Esophagus squamous epithelium (tissue), 5 donors: ENCODE results near the gene BAIAP2L2. TPM values are rescaled to one million over a fixed set of nuclear protein-coding genes. Genes with fewer than 3 reads are reported as not detected.
"Not testable (repeated sequence)": the region's sequence is repeated elsewhere in the genome, so short reads cannot be mapped to it uniquely, and the experiment has no call there.

Experiments used
- DNase-seq: peaks from one replicate; lab custom pipeline; 2025; lab: John Stamatoyannopoulos, UW
- H3K27ac ChIP-seq, 4 donors: fragments of 200-600 bp; sonication (generic); one replicate each; pipeline ENCODE4 v1.5.1; 2016 to 2019; ENCODE audit warnings: mild to moderate bottlenecking in 1 of 4
- H3K27me3 ChIP-seq, 4 donors: fragments of 200-600 bp; sonication (generic); 1 replicate in 3 of 4; 2 replicates in 1 of 4; pipeline versions ENCODE4 v1.5.1 to v1.6.0; 2017 to 2021; ENCODE audit warnings: antibody characterized with exemption in 1 of 4
- H3K36me3 ChIP-seq, 3 donors: fragments of 200-600 bp; sonication (generic); one replicate each; pipeline ENCODE4 v1.5.1; 2016 to 2019
- H3K4me1 ChIP-seq, 3 donors: fragments of 200-600 bp; sonication (generic); one replicate each; pipeline ENCODE4 v1.5.1; 2017 to 2019
- H3K4me3 ChIP-seq, 4 donors: fragments of 200-600 bp; sonication (generic); 1 replicate in 3 of 4; 2 replicates in 1 of 4; pipeline ENCODE4 v1.5.1; 2016 to 2019; ENCODE audit warnings: mild to moderate bottlenecking in 2 of 4, moderate library complexity in 1 of 4
- H3K9me3 ChIP-seq, 3 donors: fragments of 200-600 bp; sonication (generic); one replicate each; pipeline ENCODE4 v1.5.1; 2016 to 2019
- CTCF ChIP-seq, 6 experiments: fragments of 450-650 bp in 4 of 6; fragments of 200-600 bp in 2 of 6; sonication (generic) in 2 of 6; IDR thresholded peaks; one replicate each; pipeline ENCODE4 v1.5.1; 2016 to 2019; ENCODE audit warnings: antibody characterized with exemption in 6 of 6, mild to moderate bottlenecking in 4 of 6, moderate library complexity in 4 of 6
- POLR2A ChIP-seq, 4 donors: fragments of 450-650 bp; IDR thresholded peaks; one replicate each; pipeline ENCODE4 v1.6.1; 2017; ENCODE audit warnings: antibody characterized with exemption in 4 of 4, mild to moderate bottlenecking in 4 of 4, moderate library complexity in 3 of 4
- WGBS, 2 donors: methylation state at CpG; one replicate each; pipeline ENCODE4 v1.1.5; 2018; 5-methylcytosine and 5-hydroxymethylcytosine counted together
- intact Hi-C: fragments of 100-400 bp; cut with DNase I; formaldehyde crosslinking; loops from one replicate; pipeline ENCODE4 v1.15.0; 2022
- total RNA-seq, 4 donors: library from RNA; depleted of rRNA; stranded (reverse); fragments of >200 nt; gene quantifications; one replicate each; pipeline ENCODE4 v1.1.0, GENCODE V29; 2016
- donor health status: DM: yes; HTN: yes; CAD: no.

Gene BAIAP2L2
- total RNA-seq, 4 donors from 2014 or later, result 0.26 to 4.8 (median 2.8) TPM

GRCh38 chr22:38148245-38148644 lies 37.8 kb upstream of the BAIAP2L2 start:
- H3K4me1 ChIP-seq, result peaks cover 0 to 14% (median 0%) of the 10 kb centered on the region in 3 donors
- no peak for TF ChIP-seq POLR2A (IDR thresholded peaks at IDR 0.05)
- no peak for TF ChIP-seq CTCF (IDR thresholded peaks at IDR 0.05)
- no peaks in the 10 kb centered on the region for H3K9me3 ChIP-seq
- H3K4me3 ChIP-seq, result no peak overlapping the region
- peaks cover 0 to under 1% (median 0%) of the 10 kb centered on the region in 3 donors for H3K36me3 ChIP-seq
- 71 to 74% methylated on average over 4 to 5 of the region's 5 CpGs for WGBS, 2 donors
- no peak overlapping the region for H3K27ac ChIP-seq
- H3K27me3 ChIP-seq, result no peaks in the 10 kb centered on the region
- DNase-seq, result no peak
- intact Hi-C loops, result no loop called here

DNA sequence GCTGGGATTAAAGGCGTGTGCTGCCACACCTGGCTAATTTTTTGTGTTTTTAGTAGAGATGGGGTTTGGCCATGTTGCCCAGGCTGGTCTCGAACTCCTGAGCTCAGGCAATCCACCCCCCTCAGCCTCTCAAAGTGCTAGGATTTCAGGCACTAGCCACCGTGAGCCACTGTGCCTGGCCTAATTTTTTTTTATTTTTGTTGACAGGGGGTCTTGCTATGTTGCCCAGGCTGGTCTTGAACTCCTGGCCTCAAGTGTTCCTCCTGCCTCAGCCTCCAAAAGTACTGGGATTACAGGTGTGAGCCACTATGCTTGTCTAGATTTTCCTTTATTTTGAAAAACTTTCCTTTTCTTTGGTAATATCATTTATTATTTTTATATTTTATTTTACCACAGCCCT lies 35.7 kb upstream of the BAIAP2L2 start:
- H3K27me3 ChIP-seq, H3K4me3 ChIP-seq, H3K9me3 ChIP-seq, DNase-seq, intact Hi-C loops: not testable (repeated sequence)
- WGBS, 2 donors, result 58 to 83% methylated on average over 3 of the region's 3 CpGs
- H3K27ac ChIP-seq, result peak overlapping the region in 3 of 4 donors; percentile 44 to 71 (median 70)
- peaks cover 0 to 18% (median 0%) of the 10 kb centered on the region in 3 donors for H3K36me3 ChIP-seq
- H3K4me1 ChIP-seq, result peaks cover 0 to 14% (median 0%) of the 10 kb centered on the region in 3 donors

DNA sequence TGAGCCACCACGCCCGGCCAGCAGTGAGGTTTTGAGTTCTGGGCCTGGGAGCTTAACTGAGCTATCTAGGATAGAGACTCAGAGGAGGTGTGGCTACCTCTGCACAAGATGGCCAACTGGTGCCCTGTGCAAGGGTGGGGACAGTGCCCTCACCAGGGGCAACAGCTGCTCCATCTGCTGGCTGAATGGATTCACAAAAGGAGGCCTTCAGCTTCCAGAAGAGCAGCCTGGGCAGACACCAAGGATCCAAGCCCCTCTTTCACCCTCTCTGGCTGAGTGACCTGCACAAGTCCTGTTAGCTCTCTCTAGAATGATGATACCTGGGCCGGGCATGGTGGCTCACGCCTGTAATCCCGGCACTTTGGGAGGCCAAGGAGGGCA lies 33.5 kb upstream of the BAIAP2L2 start:
- H3K9me3 ChIP-seq, result no peaks in the 10 kb centered on the region
- H3K27me3 ChIP-seq, result no peaks in the 10 kb centered on the region
- peaks cover 0 to 39% (median 0%) of the 10 kb centered on the region in 3 donors for H3K36me3 ChIP-seq
- H3K4me3 ChIP-seq, result no peak overlapping the region
- WGBS, 2 donors, result 80% methylated on average over 1 of the region's 5 CpGs; no CpG with 5 or more reads in 1 of the 2 donors
- H3K27ac ChIP-seq, result no peak overlapping the region
- intact Hi-C loops, result no loop called here
- TF ChIP-seq CTCF (IDR thresholded peaks at IDR 0.05) (no peak), POLR2A (IDR thresholded peaks at IDR 0.05) (no peak)
- H3K4me1 ChIP-seq, result peaks cover 0 to 10% (median 0%) of the 10 kb centered on the region in 3 donors
- no peak for DNase-seq

DNA sequence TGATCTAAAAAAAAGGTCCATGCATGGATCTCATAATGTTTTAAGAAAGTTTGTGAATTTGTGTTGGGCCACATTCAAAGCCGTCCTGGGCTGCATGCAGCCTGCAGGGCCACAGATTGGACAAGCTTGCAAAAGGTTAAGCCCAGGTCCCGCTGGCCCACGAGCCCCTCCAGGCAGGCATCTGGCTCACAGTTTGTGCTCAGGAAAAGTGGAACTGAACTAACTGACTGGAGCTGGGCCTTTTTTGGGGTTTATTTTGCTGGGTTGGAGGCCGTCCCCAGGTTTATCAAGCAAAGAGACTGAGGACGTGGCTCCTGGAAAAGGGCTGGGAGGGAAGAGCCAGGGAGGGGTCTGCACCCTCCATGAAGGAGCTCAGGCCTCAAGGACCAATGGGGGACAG lies 32.1 kb upstream of the BAIAP2L2 start:
- Histone ChIP-seq H3K27me3 (no peaks in the 10 kb centered on the region), H3K4me3 (no peak overlapping the region), H3K9me3 (no peaks in the 10 kb centered on the region), H3K4me1 (peaks cover 0 to 10% (median 0%) of the 10 kb centered on the region in 3 donors), H3K36me3 (peaks cover 0 to 53% (median 0%) of the 10 kb centered on the region in 3 donors), H3K27ac (no peak overlapping the region)
- DNase-seq, result no peak
- intact Hi-C loops, result no loop called here
- no peak for TF ChIP-seq CTCF (IDR thresholded peaks at IDR 0.05)
- no peak for TF ChIP-seq POLR2A (IDR thresholded peaks at IDR 0.05)
- WGBS, 2 donors, result 89 to 100% methylated on average over 3 to 4 of the region's 5 CpGs

DNA sequence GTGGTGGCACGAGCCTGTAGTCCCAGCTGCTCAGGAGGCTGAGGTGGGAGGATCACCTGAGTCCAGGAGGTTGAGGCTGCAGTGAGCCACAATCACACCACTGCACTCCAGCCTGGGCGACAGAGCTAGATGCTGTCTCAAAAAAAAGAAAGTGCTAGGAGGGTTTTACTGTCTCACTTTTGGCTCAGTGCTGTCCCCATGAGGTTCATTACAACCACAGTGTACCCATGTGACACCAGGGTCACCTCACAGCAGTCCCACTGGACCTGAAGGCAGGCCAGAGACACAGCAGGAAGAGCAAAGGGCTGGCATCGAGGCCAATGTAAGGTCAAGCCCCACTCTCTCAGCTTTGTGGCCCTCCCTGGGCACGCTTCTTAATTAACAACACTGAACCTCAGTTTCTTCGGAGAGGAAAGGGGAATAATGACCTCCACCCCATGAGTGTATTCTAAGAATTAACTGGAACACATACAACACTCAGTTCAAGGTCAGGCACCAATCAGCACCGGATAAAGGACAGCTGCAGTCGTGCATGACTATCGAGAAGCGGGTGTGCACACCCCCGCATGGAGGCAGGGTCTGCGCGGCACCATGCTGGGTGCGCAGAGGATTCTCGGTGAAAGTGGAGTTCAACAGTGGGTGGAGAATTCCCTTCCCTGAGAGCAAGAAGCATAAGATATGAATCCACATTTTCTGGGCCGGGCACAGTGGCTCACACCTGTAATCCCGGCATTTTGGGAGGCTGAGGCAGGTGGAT lies 30.9 kb upstream of the BAIAP2L2 start:
- Histone ChIP-seq H3K27me3 (no peaks in the 10 kb centered on the region), H3K27ac (no peak overlapping the region), H3K4me1 (peaks cover 0 to 10% (median 0%) of the 10 kb centered on the region in 3 donors), H3K4me3 (no peak overlapping the region), H3K9me3 (no peaks in the 10 kb centered on the region), H3K36me3 (peaks cover 0 to 63% (median 0%) of the 10 kb centered on the region in 3 donors)
- no peak for DNase-seq
- 90 to 91% methylated on average over 7 to 14 of the region's 16 CpGs for WGBS, 2 donors
- intact Hi-C loops, result no loop called here
- TF ChIP-seq CTCF (IDR thresholded peaks at IDR 0.05) (no peak), POLR2A (IDR thresholded peaks at IDR 0.05) (no peak)
